RWPE2 (cell line): ENCODE results near the gene CHD5.

Source experiments
- ATAC-seq: fragments of 200-7000 bp; cut with Tn5 transposase; 3 replicates; pipeline ENCODE4 v1.9.1; 2021; ENCODE audit warnings: low read depth
- DNase-seq: peaks from one replicate; pipeline ENCODE4 v3.0.0-alpha.2; 2020; ENCODE audit warnings: low spot score
- H3K27ac ChIP-seq: fragments of 450-650 bp; 2 replicates; pipeline ENCODE4 v1.5.1; 2017; ENCODE audit warnings: mild to moderate bottlenecking; ENCODE audit not compliant: poor library complexity, severe bottlenecking
- H3K27me3 ChIP-seq: fragments of 250-450 bp; sonication (Bioruptor Pico); 2 replicates; pipeline ENCODE4 v1.5.1; 2021; ENCODE audit warnings: mild to moderate bottlenecking, moderate library complexity; ENCODE audit not compliant: insufficient read depth, poor library complexity, severe bottlenecking
- H3K36me3 ChIP-seq: fragments of 250-450 bp; sonication (Bioruptor Pico); 2 replicates; pipeline ENCODE4 v1.5.1; 2020; ENCODE audit warnings: low read depth, mild to moderate bottlenecking, moderate library complexity
- H3K4me1 ChIP-seq: fragments of 250-450 bp; sonication (Bioruptor Pico); 2 replicates; pipeline ENCODE4 v1.5.1; 2021; ENCODE audit warnings: mild to moderate bottlenecking, moderate library complexity; ENCODE audit not compliant: insufficient read depth, poor library complexity, severe bottlenecking
- H3K4me3 ChIP-seq: fragments of 250-450 bp; sonication (Bioruptor Pico); 2 replicates; pipeline ENCODE4 v1.5.1; 2021; ENCODE audit warnings: mild to moderate bottlenecking, moderate library complexity; ENCODE audit not compliant: severe bottlenecking
- H3K9me3 ChIP-seq: fragments of 250-450 bp; sonication (Bioruptor Pico); 2 replicates; pipeline ENCODE4 v1.5.1; 2021; ENCODE audit warnings: mild to moderate bottlenecking, moderate library complexity; ENCODE audit not compliant: severe bottlenecking
- TF ChIP-seq, protein P1 (sequence below): fragments of 450-650 bp; IDR thresholded peaks from one replicate; pipeline ENCODE4 v1.5.1; 2017; ENCODE audit warnings: mild to moderate bottlenecking, moderate library complexity; ENCODE audit not compliant: poor library complexity, severe bottlenecking

Gene CHD5

DNA sequence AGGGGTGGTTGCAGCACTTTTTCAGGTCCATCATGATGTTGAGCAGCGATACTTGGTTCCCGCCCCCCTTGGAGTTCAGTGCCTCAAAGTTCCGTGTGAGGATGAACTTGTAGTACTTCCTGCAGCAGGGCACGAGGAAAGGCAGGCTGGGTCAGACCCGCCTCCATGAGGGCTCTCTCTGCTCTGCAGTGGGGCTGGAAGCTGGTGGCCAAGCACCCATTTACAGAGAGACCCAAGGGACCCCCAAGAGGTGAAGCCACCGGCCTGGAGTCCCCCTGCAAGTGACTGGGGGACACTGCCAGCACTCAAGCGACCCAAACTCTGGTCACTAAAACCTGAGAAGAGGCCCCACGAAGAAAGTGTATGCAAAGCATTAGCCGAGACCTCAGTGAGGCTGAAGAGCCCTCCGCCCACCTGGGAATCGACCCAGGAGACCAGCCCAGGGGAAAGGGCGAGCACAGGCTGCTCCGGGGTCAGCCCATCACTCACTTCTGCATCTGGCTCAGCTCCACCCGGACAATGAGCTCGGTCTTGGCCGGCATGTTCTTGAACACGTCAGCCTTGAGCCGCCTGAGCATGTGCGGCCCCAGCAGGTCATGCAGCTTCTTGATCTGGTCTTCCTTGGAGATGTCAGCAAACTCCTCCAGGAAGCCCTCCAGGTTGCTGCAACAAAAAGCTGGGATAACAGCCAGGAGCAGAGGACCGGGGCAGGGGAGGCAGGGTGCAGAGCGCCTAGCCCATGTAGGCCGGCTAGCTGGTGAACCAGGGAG lies 45.2 kb downstream of the CHD5 start:
- DNase-seq (no peak), ATAC-seq (no peak)
- Histone ChIP-seq H3K4me1 (no peaks in the 10 kb centered on the region), H3K27ac (no peak overlapping the region), H3K27me3 (no peaks in the 10 kb centered on the region), H3K36me3 (no peaks in the 10 kb centered on the region), H3K4me3 (no peak overlapping the region), H3K9me3 (no peaks in the 10 kb centered on the region)
- TF ChIP-seq, protein P1, sequence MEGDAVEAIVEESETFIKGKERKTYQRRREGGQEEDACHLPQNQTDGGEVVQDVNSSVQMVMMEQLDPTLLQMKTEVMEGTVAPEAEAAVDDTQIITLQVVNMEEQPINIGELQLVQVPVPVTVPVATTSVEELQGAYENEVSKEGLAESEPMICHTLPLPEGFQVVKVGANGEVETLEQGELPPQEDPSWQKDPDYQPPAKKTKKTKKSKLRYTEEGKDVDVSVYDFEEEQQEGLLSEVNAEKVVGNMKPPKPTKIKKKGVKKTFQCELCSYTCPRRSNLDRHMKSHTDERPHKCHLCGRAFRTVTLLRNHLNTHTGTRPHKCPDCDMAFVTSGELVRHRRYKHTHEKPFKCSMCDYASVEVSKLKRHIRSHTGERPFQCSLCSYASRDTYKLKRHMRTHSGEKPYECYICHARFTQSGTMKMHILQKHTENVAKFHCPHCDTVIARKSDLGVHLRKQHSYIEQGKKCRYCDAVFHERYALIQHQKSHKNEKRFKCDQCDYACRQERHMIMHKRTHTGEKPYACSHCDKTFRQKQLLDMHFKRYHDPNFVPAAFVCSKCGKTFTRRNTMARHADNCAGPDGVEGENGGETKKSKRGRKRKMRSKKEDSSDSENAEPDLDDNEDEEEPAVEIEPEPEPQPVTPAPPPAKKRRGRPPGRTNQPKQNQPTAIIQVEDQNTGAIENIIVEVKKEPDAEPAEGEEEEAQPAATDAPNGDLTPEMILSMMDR: no peak

DNA sequence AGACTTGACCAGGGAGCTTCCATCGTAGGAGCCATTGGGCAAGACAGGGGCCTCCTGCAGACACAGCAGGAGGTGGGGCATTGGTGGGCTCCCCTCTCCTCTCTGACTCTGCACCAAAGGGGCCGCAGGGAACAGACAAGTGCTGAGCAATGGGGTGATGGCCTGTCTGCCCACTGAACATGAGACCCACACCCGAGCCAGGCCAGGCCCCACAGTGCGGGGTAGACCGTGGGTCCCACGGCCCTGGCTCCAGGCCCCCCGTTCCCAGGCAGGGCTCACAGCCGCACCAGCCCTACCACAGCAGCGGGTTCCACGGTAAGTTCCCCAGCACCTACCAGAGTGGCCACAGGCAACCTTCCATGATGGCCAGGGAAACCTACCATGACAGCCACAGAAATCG lies 45.9 kb downstream of the CHD5 start:
- Histone ChIP-seq H3K27me3 (no peaks in the 10 kb centered on the region), H3K9me3 (no peaks in the 10 kb centered on the region), H3K4me3 (no peak overlapping the region), H3K27ac (no peak overlapping the region), H3K36me3 (no peaks in the 10 kb centered on the region), H3K4me1 (no peaks in the 10 kb centered on the region)
- ATAC-seq (no peak), DNase-seq (no peak)
- TF ChIP-seq, protein P1: no peak

DNA sequence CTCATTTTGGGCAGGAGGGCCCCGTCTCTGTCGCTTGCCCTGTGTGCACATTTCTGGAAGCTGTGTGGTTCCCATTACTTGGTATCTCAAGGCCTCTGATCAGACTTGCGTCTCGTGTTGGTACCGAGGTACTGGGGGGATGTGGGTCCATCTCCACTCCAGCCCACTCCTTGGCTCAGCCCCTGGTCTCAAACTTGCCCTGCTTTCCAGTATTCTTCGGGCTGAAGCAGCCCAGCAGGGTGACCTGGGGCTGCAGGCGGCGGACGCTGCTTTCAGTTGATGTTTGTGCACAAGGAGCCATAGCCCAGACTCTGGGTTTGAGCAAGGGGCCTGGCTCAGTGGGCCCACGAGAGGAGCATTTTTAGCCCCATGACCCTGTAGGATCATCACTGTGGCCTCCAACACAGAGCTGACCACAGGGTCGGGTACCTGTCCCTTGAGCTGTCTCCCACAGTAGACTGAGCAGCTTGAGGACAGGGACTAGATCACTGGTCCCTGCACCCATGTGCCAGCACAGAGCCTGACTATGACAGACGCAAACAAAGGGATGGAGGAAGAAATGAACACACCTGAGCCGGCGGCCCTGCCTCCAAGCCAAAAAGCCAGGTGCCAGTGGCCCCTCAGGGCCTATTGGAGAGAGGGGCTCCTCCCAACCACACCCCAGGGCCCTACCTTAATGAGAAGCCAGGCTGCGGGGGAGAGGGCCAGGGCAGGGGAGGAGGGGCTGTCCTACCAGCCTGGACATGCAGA lies 46.8 kb downstream of the CHD5 start:
- no peaks in the 10 kb centered on the region for H3K4me1 ChIP-seq
- H3K4me3 ChIP-seq: no peak overlapping the region
- no peaks in the 10 kb centered on the region for H3K9me3 ChIP-seq
- TF ChIP-seq, protein P1: no peak
- H3K27me3 ChIP-seq: no peaks in the 10 kb centered on the region
- H3K27ac ChIP-seq: no peak overlapping the region
- no peaks in the 10 kb centered on the region for H3K36me3 ChIP-seq
- DNase-seq (no peak), ATAC-seq (no peak)

DNA sequence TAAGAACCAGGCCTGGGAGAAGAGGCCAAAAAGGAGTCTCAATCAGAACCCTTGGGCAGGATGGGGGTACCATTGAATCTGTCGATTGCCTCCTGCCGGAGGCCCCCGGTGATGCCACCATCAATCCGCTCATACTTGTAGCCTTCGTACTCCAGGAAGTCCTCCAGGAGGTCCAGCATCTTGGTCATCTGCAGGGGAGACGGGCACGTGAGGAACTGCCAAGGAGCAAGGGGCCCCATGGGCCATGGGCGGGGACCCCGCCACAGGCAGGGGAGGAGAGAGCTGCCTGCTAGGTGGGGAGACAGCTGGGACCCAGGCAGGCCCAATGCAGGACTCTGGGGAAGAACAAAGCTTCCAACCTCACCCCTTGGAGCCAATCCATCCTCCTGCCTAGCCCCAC lies 48.6 kb downstream of the CHD5 start:
- TF ChIP-seq, protein P1: no peak
- no peaks in the 10 kb centered on the region for H3K36me3 ChIP-seq
- H3K27me3 ChIP-seq: no peaks in the 10 kb centered on the region
- ATAC-seq (no peak), DNase-seq (peak; percentile 26)
- H3K9me3 ChIP-seq: no peaks in the 10 kb centered on the region
- no peak overlapping the region for H3K27ac ChIP-seq
- H3K4me3 ChIP-seq: no peak overlapping the region
- peaks cover 3% of the 10 kb centered on the region for H3K4me1 ChIP-seq

DNA sequence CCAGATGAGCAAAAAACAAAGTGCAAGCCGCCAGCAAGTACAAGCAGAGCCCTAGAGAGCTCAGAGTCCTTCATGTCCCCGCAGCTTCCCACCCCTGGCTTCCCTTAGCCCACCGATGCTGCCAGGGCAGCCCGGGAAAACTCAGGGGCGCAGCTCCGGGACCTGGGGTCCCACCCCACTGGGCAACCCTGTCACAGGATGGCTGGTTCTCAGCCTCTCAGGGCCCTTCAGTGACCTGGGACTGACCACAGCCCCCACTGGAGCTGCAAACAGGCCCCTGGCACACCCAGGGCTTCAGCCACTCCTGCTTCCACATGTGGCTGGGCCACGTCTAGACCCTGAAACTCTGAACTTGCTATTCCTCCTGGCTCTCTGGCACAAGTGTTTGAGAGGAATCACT lies 49.5 kb downstream of the CHD5 start:
- no peaks in the 10 kb centered on the region for H3K36me3 ChIP-seq
- TF ChIP-seq, protein P1: no peak

More for the DNA sequence above, 49.5 kb downstream of the CHD5 start:
- H3K4me3 ChIP-seq: no peak overlapping the region
- no peak overlapping the region for H3K27ac ChIP-seq
- H3K9me3 ChIP-seq: no peaks in the 10 kb centered on the region
- peaks cover 3% of the 10 kb centered on the region for H3K4me1 ChIP-seq
- DNase-seq (peak; percentile 34), ATAC-seq (no peak)
- H3K27me3 ChIP-seq: no peaks in the 10 kb centered on the region
